Endothelial cell (in vitro differentiated cells): Measurements from ENCODE around the gene CASD1. TPM values are rescaled to one million over a fixed set of nuclear protein-coding genes. Genes with fewer than 3 reads are reported as not detected.

Experiments used
- DNase-seq: peaks from one replicate; pipeline ENCODE4 v3.0.0; 2021; ENCODE audit warnings: low spot score
- H3K27ac Mint-ChIP-seq: one replicate; pipeline ENCODE4 v1.8.0; 2021; ENCODE audit warnings: mixed read lengths, inconsistent platforms; ENCODE audit not compliant: unreplicated experiment
- H3K27me3 Mint-ChIP-seq: one replicate; pipeline ENCODE4 v1.8.0; 2021; ENCODE audit warnings: mild to moderate bottlenecking, moderate library complexity, mixed read lengths, inconsistent platforms; ENCODE audit not compliant: unreplicated experiment
- H3K36me3 Mint-ChIP-seq: one replicate; pipeline ENCODE4 v1.8.0; 2021; ENCODE audit warnings: mild to moderate bottlenecking, low read depth, mixed read lengths, inconsistent platforms; ENCODE audit not compliant: unreplicated experiment
- H3K4me1 Mint-ChIP-seq: one replicate; pipeline ENCODE4 v1.8.0; 2021; ENCODE audit warnings: mild to moderate bottlenecking, mixed read lengths, inconsistent platforms; ENCODE audit not compliant: unreplicated experiment
- H3K4me3 Mint-ChIP-seq: one replicate; pipeline ENCODE4 v1.8.0; 2021; ENCODE audit warnings: mild to moderate bottlenecking, mixed read lengths, inconsistent platforms; ENCODE audit not compliant: unreplicated experiment
- H3K9me3 Mint-ChIP-seq: one replicate; pipeline ENCODE4 v1.8.0; 2021; ENCODE audit warnings: mixed read lengths, inconsistent platforms; ENCODE audit not compliant: unreplicated experiment
- total RNA-seq: library from RNA; stranded (reverse); fragmentation: NEBNext Ultra II Directional; extraction: Animal tissue kit (Norgen Biotek cat#: 25700); gene quantifications from one replicate; pipeline ENCODE4 v1.2.1, GENCODE V29; 2021; ENCODE audit not compliant: unreplicated experiment
- TF ChIP-seq, protein P1 (sequence below): fragments of 200-600 bp; sonication (generic); IDR thresholded peaks from one replicate; pipeline ENCODE4 v1.5.0; 2021; ENCODE audit warnings: antibody characterized with exemption; ENCODE audit not compliant: unreplicated experiment

Gene CASD1
- total RNA-seq, 1 donor from 2014 or later, result 28.8 TPM

DNA sequence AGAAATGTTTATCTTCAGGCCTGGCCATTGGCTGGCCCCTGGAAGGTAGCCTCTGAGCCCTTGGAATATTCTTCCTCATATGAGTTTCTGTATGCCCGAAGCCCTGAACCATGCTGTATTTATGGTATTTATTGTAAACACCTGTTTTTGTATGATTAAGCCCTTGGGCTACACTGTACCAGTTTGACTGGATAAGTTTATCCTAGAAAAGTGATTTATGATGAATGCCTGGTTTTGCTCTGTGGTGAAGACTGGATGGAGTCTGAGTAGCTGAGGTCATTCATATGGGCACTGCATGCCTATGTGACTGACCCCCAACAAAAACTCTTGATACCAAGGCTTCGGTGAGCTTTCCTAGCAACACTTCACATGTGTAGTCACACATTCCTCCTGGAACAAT is 66.7 kb downstream of the CASD1 start:
- Mint-ChIP-seq H3K9me3 (peaks cover 5% of the 10 kb centered on the region), H3K27me3 (peaks cover 5% of the 10 kb centered on the region), H3K27ac (no peak overlapping the region), H3K4me3 (no peak overlapping the region), H3K4me1 (no peaks in the 10 kb centered on the region), H3K36me3 (peaks cover 31% of the 10 kb centered on the region)
- TF ChIP-seq, protein P1, sequence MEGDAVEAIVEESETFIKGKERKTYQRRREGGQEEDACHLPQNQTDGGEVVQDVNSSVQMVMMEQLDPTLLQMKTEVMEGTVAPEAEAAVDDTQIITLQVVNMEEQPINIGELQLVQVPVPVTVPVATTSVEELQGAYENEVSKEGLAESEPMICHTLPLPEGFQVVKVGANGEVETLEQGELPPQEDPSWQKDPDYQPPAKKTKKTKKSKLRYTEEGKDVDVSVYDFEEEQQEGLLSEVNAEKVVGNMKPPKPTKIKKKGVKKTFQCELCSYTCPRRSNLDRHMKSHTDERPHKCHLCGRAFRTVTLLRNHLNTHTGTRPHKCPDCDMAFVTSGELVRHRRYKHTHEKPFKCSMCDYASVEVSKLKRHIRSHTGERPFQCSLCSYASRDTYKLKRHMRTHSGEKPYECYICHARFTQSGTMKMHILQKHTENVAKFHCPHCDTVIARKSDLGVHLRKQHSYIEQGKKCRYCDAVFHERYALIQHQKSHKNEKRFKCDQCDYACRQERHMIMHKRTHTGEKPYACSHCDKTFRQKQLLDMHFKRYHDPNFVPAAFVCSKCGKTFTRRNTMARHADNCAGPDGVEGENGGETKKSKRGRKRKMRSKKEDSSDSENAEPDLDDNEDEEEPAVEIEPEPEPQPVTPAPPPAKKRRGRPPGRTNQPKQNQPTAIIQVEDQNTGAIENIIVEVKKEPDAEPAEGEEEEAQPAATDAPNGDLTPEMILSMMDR, result no peak
- no peak for DNase-seq

GRCh38 chr7:94577357-94577756 is 67.7 kb downstream of the CASD1 start:
- no peak for DNase-seq
- H3K27me3 Mint-ChIP-seq, result peaks cover 4% of the 10 kb centered on the region
- TF ChIP-seq, protein P1, result no peak
- peaks cover 29% of the 10 kb centered on the region for H3K36me3 Mint-ChIP-seq
- peaks cover 5% of the 10 kb centered on the region for H3K9me3 Mint-ChIP-seq
- no peak overlapping the region for H3K4me3 Mint-ChIP-seq
- no peaks in the 10 kb centered on the region for H3K4me1 Mint-ChIP-seq
- H3K27ac Mint-ChIP-seq, result no peak overlapping the region

- TF ChIP-seq, protein P1, result no peak
- Mint-ChIP-seq H3K4me1 (no peaks in the 10 kb centered on the region), H3K9me3 (peaks cover 5% of the 10 kb centered on the region), H3K27me3 (no peaks in the 10 kb centered on the region), H3K27ac (no peak overlapping the region), H3K36me3 (peaks cover 29% of the 10 kb centered on the region), H3K4me3 (no peak overlapping the region)
- no peak for DNase-seq
Measured at GRCh38 chr7:94578614-94579013, 69.0 kb downstream of the CASD1 start.

- H3K36me3 Mint-ChIP-seq, result peaks cover 21% of the 10 kb centered on the region
- TF ChIP-seq, protein P1, result no peak
- no peak overlapping the region for H3K4me3 Mint-ChIP-seq
- peaks cover 5% of the 10 kb centered on the region for H3K9me3 Mint-ChIP-seq
- H3K4me1 Mint-ChIP-seq, result no peaks in the 10 kb centered on the region
- no peak for DNase-seq
- no peak overlapping the region for H3K27ac Mint-ChIP-seq
- no peaks in the 10 kb centered on the region for H3K27me3 Mint-ChIP-seq
Measured at GRCh38 chr7:94579470-94579869, 69.9 kb downstream of the CASD1 start.

GRCh38 chr7:94580601-94581000 is 71.0 kb downstream of the CASD1 start:
- peaks cover 5% of the 10 kb centered on the region for H3K9me3 Mint-ChIP-seq
- H3K27ac Mint-ChIP-seq, result no peak overlapping the region
- no peaks in the 10 kb centered on the region for H3K4me1 Mint-ChIP-seq
- no peak overlapping the region for H3K4me3 Mint-ChIP-seq
- TF ChIP-seq, protein P1, result no peak
- no peaks in the 10 kb centered on the region for H3K27me3 Mint-ChIP-seq
- peaks cover 11% of the 10 kb centered on the region for H3K36me3 Mint-ChIP-seq
- no peak for DNase-seq
